Bronchial epithelial cell (primary cell): ENCODE results near the gene SHTN1. TPM values are rescaled to one million over a fixed set of nuclear protein-coding genes. Genes with fewer than 3 reads are reported as not detected.

Source experiments
- DNase-seq: peaks from one replicate; pipeline ENCODE4 v3.0.0-alpha.2; 2010; ENCODE audit warnings: low read depth
- FAIRE-seq: peaks from 2 replicates; lab custom pipeline; 2011; peaks lifted over from hg19 to GRCh38; lab: Jason Lieb, UNC
- H3K27me3 ChIP-seq: 2 replicates; pipeline ENCODE4 v1.5.1; 2011; ENCODE audit warnings: low read length; ENCODE audit not compliant: control insufficient read depth, insufficient read depth
- H3K36me3 ChIP-seq: 2 replicates; pipeline ENCODE4 v1.5.1; 2011; ENCODE audit warnings: low read length; ENCODE audit not compliant: control insufficient read depth, insufficient read depth
- H3K4me3 ChIP-seq: 2 replicates; pipeline ENCODE4 v1.5.1; 2011; ENCODE audit warnings: mild to moderate bottlenecking, low read depth, low read length, control low read depth
- total RNA-seq: library from RNA; depleted of rRNA; stranded (reverse); fragments of >200 nt; gene quantifications from 2 replicates; pipeline ENCODE4 v1.2.1, GENCODE V29; 2014
- TF ChIP-seq, protein P1 (sequence below): IDR thresholded peaks from 2 replicates; pipeline ENCODE4 v1.5.1; 2011; ENCODE audit warnings: mild to moderate bottlenecking, moderate library complexity, low read length, control low read depth, inconsistent platforms; ENCODE audit not compliant: insufficient read depth, severe bottlenecking

Gene SHTN1
- total RNA-seq, 1 donor from 2014 or later: 2.1 TPM

DNA sequence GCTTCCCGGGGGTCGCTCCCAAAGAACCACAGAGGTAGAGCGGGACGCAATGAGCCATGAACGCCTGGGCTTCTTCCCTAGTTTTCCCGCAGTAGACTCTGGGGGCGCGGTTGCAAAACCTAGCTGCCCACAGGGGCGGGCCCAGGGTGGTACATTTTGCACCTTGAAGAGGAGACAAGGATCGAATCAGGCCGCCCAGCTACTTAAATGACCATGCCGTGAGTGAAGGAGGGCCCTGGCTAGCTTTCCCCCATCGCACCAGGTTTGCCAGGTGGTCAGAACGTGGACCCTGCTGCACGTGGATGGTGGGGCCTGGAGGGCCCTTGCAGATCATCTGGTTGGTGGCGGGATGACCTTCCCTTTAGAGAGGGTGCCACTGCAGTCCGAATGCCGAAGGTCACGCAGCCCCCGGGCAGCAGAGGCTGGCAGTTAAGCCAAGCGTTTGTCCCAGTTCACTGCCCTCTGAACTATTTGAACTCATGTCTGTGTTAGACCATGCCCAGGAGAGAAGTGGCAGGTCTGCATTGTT lies 604 bp upstream of the SHTN1 start:
- DNase-seq: no peak
- H3K4me3 ChIP-seq: peak overlapping the region; percentile 81
- FAIRE-seq: no peak
- no peaks in the 10 kb centered on the region for H3K27me3 ChIP-seq
- TF ChIP-seq, protein P1, sequence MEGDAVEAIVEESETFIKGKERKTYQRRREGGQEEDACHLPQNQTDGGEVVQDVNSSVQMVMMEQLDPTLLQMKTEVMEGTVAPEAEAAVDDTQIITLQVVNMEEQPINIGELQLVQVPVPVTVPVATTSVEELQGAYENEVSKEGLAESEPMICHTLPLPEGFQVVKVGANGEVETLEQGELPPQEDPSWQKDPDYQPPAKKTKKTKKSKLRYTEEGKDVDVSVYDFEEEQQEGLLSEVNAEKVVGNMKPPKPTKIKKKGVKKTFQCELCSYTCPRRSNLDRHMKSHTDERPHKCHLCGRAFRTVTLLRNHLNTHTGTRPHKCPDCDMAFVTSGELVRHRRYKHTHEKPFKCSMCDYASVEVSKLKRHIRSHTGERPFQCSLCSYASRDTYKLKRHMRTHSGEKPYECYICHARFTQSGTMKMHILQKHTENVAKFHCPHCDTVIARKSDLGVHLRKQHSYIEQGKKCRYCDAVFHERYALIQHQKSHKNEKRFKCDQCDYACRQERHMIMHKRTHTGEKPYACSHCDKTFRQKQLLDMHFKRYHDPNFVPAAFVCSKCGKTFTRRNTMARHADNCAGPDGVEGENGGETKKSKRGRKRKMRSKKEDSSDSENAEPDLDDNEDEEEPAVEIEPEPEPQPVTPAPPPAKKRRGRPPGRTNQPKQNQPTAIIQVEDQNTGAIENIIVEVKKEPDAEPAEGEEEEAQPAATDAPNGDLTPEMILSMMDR: no peak
- no peaks in the 10 kb centered on the region for H3K36me3 ChIP-seq

DNA sequence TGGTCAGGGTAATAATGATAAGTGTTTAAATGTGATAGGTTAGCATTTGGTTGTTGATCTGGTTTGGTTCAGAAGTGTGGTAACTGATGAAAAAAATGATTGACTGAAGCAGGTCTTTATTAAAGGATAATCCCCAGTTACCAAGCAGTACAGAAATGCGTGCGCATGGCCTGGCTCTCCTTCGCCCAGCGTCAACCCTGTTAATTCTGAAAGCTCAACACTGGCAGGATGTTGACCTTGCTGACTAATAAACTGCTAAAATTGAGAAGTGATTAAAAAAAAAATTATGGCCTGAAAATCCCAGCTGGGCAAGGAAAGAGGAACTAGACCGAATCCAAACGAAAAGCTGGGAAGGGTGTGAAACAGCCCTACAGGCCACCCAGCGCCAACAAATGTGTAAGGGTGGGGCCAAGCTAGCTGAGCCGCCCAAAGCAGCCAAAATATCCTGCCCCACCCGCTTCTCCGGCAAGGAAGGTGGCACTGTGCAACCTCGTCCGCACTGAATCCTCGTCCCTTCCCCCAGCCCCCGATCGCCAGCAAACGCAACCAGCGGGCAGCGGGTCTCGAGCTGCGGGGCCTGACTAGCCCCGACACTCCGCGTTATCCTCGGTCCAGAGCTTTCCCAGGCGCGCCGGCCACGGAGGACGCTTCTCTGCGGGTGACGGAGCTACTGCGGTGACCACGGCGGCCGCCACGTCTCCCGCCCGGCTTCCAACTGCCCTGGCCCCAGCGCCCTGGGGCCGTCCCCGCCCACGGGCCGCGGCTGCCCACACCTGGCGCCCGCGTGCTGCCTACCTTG lies 561 bp downstream of the SHTN1 start:
- DNase-seq (peak; percentile 49), FAIRE-seq (no peak)
- Histone ChIP-seq H3K27me3 (no peaks in the 10 kb centered on the region), H3K36me3 (no peaks in the 10 kb centered on the region), H3K4me3 (peak overlapping the region; percentile 81)
- TF ChIP-seq, protein P1: no peak

DNA sequence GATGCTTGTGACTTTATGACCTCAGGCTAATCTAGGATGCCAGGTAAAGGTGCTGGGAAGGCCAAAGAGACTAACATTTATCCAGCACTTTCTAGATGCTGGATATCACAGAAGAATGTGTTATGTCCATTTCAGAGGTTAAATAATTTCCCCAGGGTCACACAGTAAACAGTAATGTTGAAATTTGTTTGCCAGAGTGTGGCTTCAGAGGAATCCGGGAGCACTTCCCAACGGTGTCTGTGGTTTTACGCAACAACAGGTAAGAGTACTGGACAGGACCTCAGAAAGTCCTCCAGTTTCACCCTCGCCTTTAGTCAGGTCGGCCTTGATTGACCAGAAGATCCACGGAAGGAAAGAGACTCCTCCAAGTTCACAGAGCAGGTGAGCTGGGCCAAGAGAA lies 1.7 kb downstream of the SHTN1 start:
- FAIRE-seq: peak; percentile 73

DNA sequence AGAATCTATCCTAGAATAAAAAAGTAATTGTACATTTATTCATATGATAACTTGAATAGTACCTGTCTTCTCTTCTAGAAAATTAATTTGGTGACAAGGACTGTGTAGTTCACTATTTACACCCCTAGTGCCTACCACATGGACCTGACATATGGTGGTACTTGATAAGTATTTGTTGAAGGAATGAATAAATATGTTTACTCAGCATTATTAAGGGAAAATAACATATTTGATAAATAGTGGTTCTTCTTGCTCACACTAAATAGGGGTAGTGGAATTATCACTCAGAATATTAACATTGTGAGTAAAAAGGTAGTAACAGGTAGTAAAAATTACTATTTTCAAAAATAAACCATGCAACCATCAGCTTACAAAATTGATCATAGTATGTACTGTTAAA lies 2.8 kb downstream of the SHTN1 start:
- no peak overlapping the region for H3K4me3 ChIP-seq
- no peak for FAIRE-seq
- no peaks in the 10 kb centered on the region for H3K27me3 ChIP-seq
- H3K36me3 ChIP-seq: no peaks in the 10 kb centered on the region
- no peak for DNase-seq
- TF ChIP-seq, protein P1: no peak

More for the DNA sequence above, 1.7 kb downstream of the SHTN1 start:
- no peaks in the 10 kb centered on the region for H3K27me3 ChIP-seq
- H3K36me3 ChIP-seq: no peaks in the 10 kb centered on the region
- no peak for DNase-seq
- no peak overlapping the region for H3K4me3 ChIP-seq
- TF ChIP-seq, protein P1: no peak

DNA sequence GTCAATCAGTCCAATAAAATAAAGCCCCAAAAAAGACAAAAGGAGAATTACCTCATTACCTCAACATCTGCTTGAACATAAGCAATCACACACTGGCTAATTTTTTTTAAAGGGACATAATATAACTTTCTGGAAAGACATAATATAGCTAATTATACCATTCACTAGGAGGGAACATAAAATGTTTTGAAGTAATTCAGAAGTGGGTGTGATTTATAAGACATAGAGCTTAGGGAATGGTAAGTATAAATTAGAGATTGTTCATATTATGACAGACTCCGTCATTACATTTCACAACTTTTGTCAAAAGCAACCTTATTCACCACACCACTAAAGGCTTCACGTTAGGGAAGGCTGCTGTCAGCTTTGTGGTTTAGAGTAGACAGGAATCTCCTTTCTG lies 3.8 kb downstream of the SHTN1 start:
- Histone ChIP-seq H3K4me3 (no peak overlapping the region), H3K27me3 (no peaks in the 10 kb centered on the region), H3K36me3 (no peaks in the 10 kb centered on the region)
- TF ChIP-seq, protein P1: no peak
- DNase-seq (no peak), FAIRE-seq (no peak)

DNA sequence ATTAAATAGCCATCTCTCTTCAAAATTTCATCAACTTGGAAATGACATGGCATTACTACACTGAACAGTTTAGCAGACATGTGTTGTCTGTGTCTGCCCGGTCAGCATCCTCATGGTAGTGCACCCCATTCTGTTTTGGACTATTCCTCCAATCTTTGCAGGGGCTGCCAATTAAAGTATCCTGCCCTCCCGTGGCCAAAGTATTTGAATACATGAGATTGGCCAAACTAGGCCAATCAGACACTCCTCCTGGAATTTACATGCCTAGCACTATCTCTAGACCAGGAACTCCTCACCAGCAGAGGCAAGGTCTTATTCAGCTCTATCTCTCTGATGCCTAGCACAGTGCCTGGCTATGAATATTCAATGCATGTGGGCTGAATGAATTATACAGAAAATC lies 4.4 kb downstream of the SHTN1 start:
- H3K27me3 ChIP-seq: no peaks in the 10 kb centered on the region
- no peak for FAIRE-seq
- no peak for DNase-seq
- H3K4me3 ChIP-seq: no peak overlapping the region
- TF ChIP-seq, protein P1: no peak
- H3K36me3 ChIP-seq: no peaks in the 10 kb centered on the region
